ENCODE measurements around the gene GFY.
"Not testable (repeated sequence)": the region's sequence is repeated elsewhere in the genome, so short reads cannot be mapped to it uniquely, and the experiment has no call there.

Gene GFY

GRCh38 chr19:49470615-49470978 is 45.4 kb downstream of the GFY start:
- DNase-seq = no peak

GRCh38 chr19:49472936-49473335 is 47.7 kb downstream of the GFY start:
- DNase-seq = no peak

GRCh38 chr19:49473501-49473867 is 48.3 kb downstream of the GFY start:
- not testable (repeated sequence) for DNase-seq

GRCh38 chr19:49473868-49474541 is 48.8 kb downstream of the GFY start, which contains the start of gene FLT3LG:
Gene FLT3LG, plus strand, starts transcription at chr19:49474215. Its CDS starts 425 bp downstream, at chr19:49474640.
- DNase-seq = peak; percentile 91

- no peak for DNase-seq
These were observed 49.3 kb downstream of the GFY start for GRCh38 chr19:49474542-49474924.

GRCh38 chr19:49475191-49475917 is 50.2 kb downstream of the GFY start:
- DNase-seq = no peak

- DNase-seq = peak; percentile 77
These were observed 51.0 kb downstream of the GFY start for GRCh38 chr19:49475995-49476880.
